SU-DHL-6 (cell line): Measurements from ENCODE around the gene TMEM95.

Source experiments
- EZH2phosphoT487 ChIP-seq: fragments of 200-600 bp; sonication (generic), shearing (Covaris generic); conservative IDR thresholded peaks from 2 replicates; pipeline ENCODE4 v1.6.1; 2018; ENCODE audit warnings: mild to moderate bottlenecking, antibody characterized with exemption, low read length, moderate library complexity, mixed read lengths
- TF ChIP-seq, protein P1 (sequence below): fragments of 200-600 bp; sonication (generic); IDR thresholded peaks from one replicate; pipeline ENCODE4 v1.5.1; 2017; ENCODE audit warnings: antibody characterized with exemption, mild to moderate bottlenecking, low read length, moderate library complexity; ENCODE audit not compliant: insufficient read depth, poor library complexity, severe bottlenecking

DNA sequence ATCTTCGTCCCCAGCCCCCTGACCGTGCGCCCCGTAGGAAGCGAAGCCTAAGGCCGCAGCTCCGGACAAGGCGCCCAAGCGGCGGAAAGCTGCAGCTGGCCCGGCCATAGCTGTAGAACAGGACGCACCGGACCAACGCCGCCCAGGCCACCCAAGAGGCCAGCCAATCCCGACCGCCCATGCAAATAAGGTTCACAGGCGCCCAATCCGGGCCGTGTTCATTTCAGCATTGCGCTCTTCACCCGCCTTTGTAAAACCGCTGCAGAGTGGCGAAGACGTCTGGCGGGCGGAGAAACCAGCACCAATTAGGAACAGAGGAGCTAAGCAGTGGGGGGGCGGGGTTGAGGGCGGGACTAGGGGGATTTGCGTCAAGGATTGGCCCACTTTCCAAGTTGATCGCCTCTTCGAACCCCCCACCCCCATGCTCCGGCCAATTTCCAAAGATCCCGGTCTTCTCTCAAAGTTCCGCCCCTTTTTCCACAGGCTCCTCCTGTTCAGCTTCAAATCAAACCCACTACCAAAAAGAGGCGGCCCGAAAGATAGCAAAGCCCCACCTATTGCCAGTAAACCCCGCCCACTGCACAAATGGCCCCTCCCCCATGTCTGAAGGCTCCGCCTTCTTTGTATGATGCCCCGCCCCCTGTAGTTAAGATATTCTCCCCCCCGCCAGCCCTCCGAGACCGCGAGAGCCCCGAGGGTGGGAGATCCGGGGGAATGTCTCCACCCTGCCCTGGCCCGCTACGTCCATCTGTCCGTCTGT, 49.2 kb downstream of the TMEM95 start, which contains the start of gene TMEM256:
- TF ChIP-seq, protein P1, sequence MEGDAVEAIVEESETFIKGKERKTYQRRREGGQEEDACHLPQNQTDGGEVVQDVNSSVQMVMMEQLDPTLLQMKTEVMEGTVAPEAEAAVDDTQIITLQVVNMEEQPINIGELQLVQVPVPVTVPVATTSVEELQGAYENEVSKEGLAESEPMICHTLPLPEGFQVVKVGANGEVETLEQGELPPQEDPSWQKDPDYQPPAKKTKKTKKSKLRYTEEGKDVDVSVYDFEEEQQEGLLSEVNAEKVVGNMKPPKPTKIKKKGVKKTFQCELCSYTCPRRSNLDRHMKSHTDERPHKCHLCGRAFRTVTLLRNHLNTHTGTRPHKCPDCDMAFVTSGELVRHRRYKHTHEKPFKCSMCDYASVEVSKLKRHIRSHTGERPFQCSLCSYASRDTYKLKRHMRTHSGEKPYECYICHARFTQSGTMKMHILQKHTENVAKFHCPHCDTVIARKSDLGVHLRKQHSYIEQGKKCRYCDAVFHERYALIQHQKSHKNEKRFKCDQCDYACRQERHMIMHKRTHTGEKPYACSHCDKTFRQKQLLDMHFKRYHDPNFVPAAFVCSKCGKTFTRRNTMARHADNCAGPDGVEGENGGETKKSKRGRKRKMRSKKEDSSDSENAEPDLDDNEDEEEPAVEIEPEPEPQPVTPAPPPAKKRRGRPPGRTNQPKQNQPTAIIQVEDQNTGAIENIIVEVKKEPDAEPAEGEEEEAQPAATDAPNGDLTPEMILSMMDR = no peak
- no peak for TF ChIP-seq EZH2phosphoT487
